GM23338 (cell line): ENCODE data around the gene AGTRAP. TPM values are rescaled to one million over a fixed set of nuclear protein-coding genes. Genes with fewer than 3 reads are reported as not detected.

Experiments used
- ATAC-seq: fragments of 200-7000 bp; cut with Tn5 transposase; 3 replicates; pipeline ENCODE4 v1.9.1; 2020
- DNase-seq: peaks from one replicate; pipeline ENCODE4 v3.0.0-alpha.2; 2015; ENCODE audit warnings: low spot score
- H2AFZ ChIP-seq: fragments of 200-600 bp; sonication (generic); 2 replicates; pipeline ENCODE4 v1.8.0; 2016; ENCODE audit warnings: antibody characterized with exemption, mild to moderate bottlenecking, moderate library complexity
- H3F3A ChIP-seq: fragments of 200-600 bp; sonication (generic); replicated peaks from 2 replicates; pipeline ENCODE4 v1.8.0; 2017; ENCODE audit warnings: antibody characterized with exemption, mixed run types, low read depth
- H3K27ac ChIP-seq: fragments of 200-600 bp; sonication (generic); 2 replicates; pipeline ENCODE4 v1.6.1; 2016; ENCODE audit warnings: low read depth
- H3K27me3 ChIP-seq: fragments of 200-600 bp; sonication (generic); 2 replicates; pipeline ENCODE4 v1.8.0; 2016; ENCODE audit warnings: mild to moderate bottlenecking, mixed run types, moderate library complexity; ENCODE audit not compliant: insufficient read depth
- H3K36me3 ChIP-seq: fragments of 200-600 bp; sonication (generic); 2 replicates; pipeline ENCODE4 v1.8.0; 2016; ENCODE audit warnings: mild to moderate bottlenecking; ENCODE audit not compliant: insufficient read depth
- H3K4me1 ChIP-seq: fragments of 200-600 bp; sonication (generic); 2 replicates; pipeline ENCODE4 v1.8.0; 2016; ENCODE audit warnings: mild to moderate bottlenecking, moderate library complexity; ENCODE audit not compliant: insufficient read depth
- H3K4me2 ChIP-seq: fragments of 200-600 bp; sonication (generic); 2 replicates; pipeline ENCODE4 v1.7.1; 2017; ENCODE audit warnings: mixed run types
- H3K4me3 ChIP-seq: fragments of 200-600 bp; sonication (generic); 2 replicates; pipeline ENCODE4 v1.6.1; 2016; ENCODE audit warnings: mixed run types
- H3K79me2 ChIP-seq: fragments of 200-600 bp; sonication (generic); replicated peaks from 2 replicates; pipeline ENCODE4 v1.8.0; 2017; ENCODE audit warnings: mild to moderate bottlenecking; ENCODE audit not compliant: insufficient read depth
- H3K9me2 ChIP-seq: fragments of 200-600 bp; sonication (generic); 2 replicates; pipeline ENCODE4 v1.8.0; 2017; ENCODE audit not compliant: insufficient read depth
- H4K20me1 ChIP-seq: fragments of 200-600 bp; sonication (generic); replicated peaks from 2 replicates; pipeline ENCODE4 v1.8.0; 2017; ENCODE audit warnings: mild to moderate bottlenecking; ENCODE audit not compliant: insufficient read depth
- H3K27ac Mint-ChIP-seq: 2 replicates; pipeline ENCODE4 v1.8.0; 2020; ENCODE audit warnings: inconsistent platforms, mild to moderate bottlenecking, moderate library complexity, mixed read lengths
- H3K27me3 Mint-ChIP-seq: 3 replicates; pipeline ENCODE4 v1.8.0; 2022; ENCODE audit warnings: low read depth, mild to moderate bottlenecking, moderate library complexity, mixed read lengths, inconsistent platforms; ENCODE audit not compliant: insufficient read depth, poor library complexity
- H3K36me3 Mint-ChIP-seq: 3 replicates; pipeline ENCODE4 v1.8.0; 2021; ENCODE audit warnings: low read depth, mild to moderate bottlenecking, inconsistent platforms, moderate library complexity, mixed read lengths
- H3K4me1 Mint-ChIP-seq: 3 replicates; pipeline ENCODE4 v1.8.0; 2020; ENCODE audit warnings: mild to moderate bottlenecking, inconsistent platforms, mixed read lengths
- H3K4me3 Mint-ChIP-seq: 3 replicates; pipeline ENCODE4 v1.8.0; 2021; ENCODE audit warnings: moderate library complexity, mild to moderate bottlenecking, inconsistent platforms, mixed read lengths
- H3K9me3 Mint-ChIP-seq: 3 replicates; pipeline ENCODE4 v1.8.0; 2020; ENCODE audit warnings: moderate library complexity, mild to moderate bottlenecking, inconsistent platforms, mixed read lengths
- CREB1 ChIP-seq: fragments of 250-450 bp; sonication (Bioruptor Pico); IDR thresholded peaks from 2 replicates; pipeline ENCODE4 v1.5.0; 2020; ENCODE audit warnings: low read depth, mild to moderate bottlenecking, moderate library complexity
- CTCF ChIP-seq, 2 experiments: fragments of 200-600 bp in 1 of 2; sonication (generic) in 1 of 2; conservative IDR thresholded peaks; 2 replicates each; pipeline versions ENCODE4 v1.5.1 to v1.6.1; 2016 to 2017; ENCODE audit warnings: antibody characterized with exemption in 2 of 2, low read depth in 2 of 2, mild to moderate bottlenecking in 2 of 2, moderate library complexity in 1 of 2
- ETS1 ChIP-seq: IDR thresholded peaks from 2 replicates; pipeline ENCODE4 v1.6.1; 2016; ENCODE audit warnings: antibody characterized with exemption
- EZH2 ChIP-seq: fragments of 200-600 bp; sonication (generic); IDR thresholded peaks from one replicate; pipeline ENCODE4 v1.8.0; 2017; ENCODE audit warnings: antibody characterized with exemption, mild to moderate bottlenecking, low read depth; ENCODE audit not compliant: unreplicated experiment
- EZH2phosphoT487 ChIP-seq: fragments of 200-600 bp; sonication (generic); IDR thresholded peaks from one replicate; pipeline ENCODE4 v1.8.1; 2018; ENCODE audit warnings: antibody characterized with exemption; ENCODE audit not compliant: unreplicated experiment
- JUNB ChIP-seq: IDR thresholded peaks from one replicate; pipeline ENCODE4 v1.6.1; 2016; ENCODE audit warnings: antibody characterized with exemption; ENCODE audit not compliant: unreplicated experiment
- NANOG ChIP-seq: IDR thresholded peaks from 2 replicates; pipeline ENCODE4 v1.6.1; 2016; ENCODE audit warnings: antibody characterized with exemption, borderline replicate concordance
- POLR2AphosphoS5 ChIP-seq: IDR thresholded peaks from 2 replicates; pipeline ENCODE4 v1.6.1; 2016; ENCODE audit warnings: antibody characterized with exemption, low read depth
- REST ChIP-seq: IDR thresholded peaks from one replicate; pipeline ENCODE4 v1.6.1; 2018; ENCODE audit warnings: antibody characterized with exemption; ENCODE audit not compliant: unreplicated experiment
- STAT1 ChIP-seq: IDR thresholded peaks from one replicate; pipeline ENCODE4 v1.6.1; 2016; ENCODE audit warnings: antibody characterized with exemption; ENCODE audit not compliant: unreplicated experiment
- ZNF114 ChIP-seq: fragments of 250-450 bp; sonication (Bioruptor Pico); IDR thresholded peaks from 2 replicates; pipeline ENCODE4 v1.5.0; 2020; ENCODE audit warnings: mild to moderate bottlenecking, moderate library complexity
- ZNF331 ChIP-seq: fragments of 250-450 bp; sonication (Bioruptor Pico); IDR thresholded peaks from 2 replicates; pipeline ENCODE4 v1.5.0; 2020; ENCODE audit warnings: low read depth, mild to moderate bottlenecking, moderate library complexity
- ZNF462 ChIP-seq: fragments of 250-450 bp; sonication (Bioruptor Pico); IDR thresholded peaks from 2 replicates; pipeline ENCODE4 v1.5.0; 2020; ENCODE audit warnings: mild to moderate bottlenecking, moderate library complexity
- polyA plus RNA-seq: library from polyadenylated mRNA; unstranded; fragments of >200 nt; fragmentation: Nextera tagmentation; extraction: Ambion mirVana; gene quantifications from 2 replicates; pipeline ENCODE4 v1.2.1, GENCODE V29; 2016
- total RNA-seq: library from RNA; depleted of rRNA; stranded (reverse); fragments of >200 nt; shearing (Covaris generic); gene quantifications from 2 replicates; pipeline ENCODE4 v1.2.3, GENCODE V29; 2014

Gene AGTRAP
- total and polyA plus RNA-seq, 2 experiments from 2014 or later = 79.4 to 102 TPM

GRCh38 chr1:11789126-11790067 lies 53.5 kb downstream of the AGTRAP start:
- Mint-ChIP-seq H3K9me3 (no peaks in the 10 kb centered on the region), H3K4me1 (peaks cover 33% of the 10 kb centered on the region), H3K27ac (no peak overlapping the region; the same call in 1 of the 2 replicates), H3K4me3 (no peak overlapping the region), H3K36me3 (peaks cover 12% of the 10 kb centered on the region; the same call in 2 of the 3 replicates), H3K27me3 (peaks cover 7% of the 10 kb centered on the region)
- Histone ChIP-seq H3K79me2 (no peaks in the 10 kb centered on the region), H3F3A (peaks cover 18% of the 10 kb centered on the region), H3K36me3 (no peaks in the 10 kb centered on the region), H3K4me2 (no peak overlapping the region), H2AFZ (no peak overlapping the region), H3K4me1 (peaks cover 37% of the 10 kb centered on the region), H3K4me3 (no peak overlapping the region), H3K27me3 (no peaks in the 10 kb centered on the region), H4K20me1 (no peaks in the 10 kb centered on the region), H3K27ac (0 out of 2 replicates have a peak overlapping the region, but pooled peaks have one; percentile 26), H3K9me2 (no peaks in the 10 kb centered on the region)
- DNase-seq (no peak), ATAC-seq (no peak)
- TF ChIP-seq STAT1 (no peak), REST (no peak), CTCF (conservative IDR thresholded peaks at IDR 0.05; ENCODE audit: low read depth in 2 of 2) (no peak), EZH2 (no peak), ZNF331 (CRISPR knock-in tag) (no peak), CREB1 (CRISPR knock-in tag) (no peak), POLR2AphosphoS5 (no peak), ZNF462 (CRISPR knock-in tag) (no peak), EZH2phosphoT487 (no peak), ZNF114 (CRISPR knock-in tag) (no peak), ETS1 (no peak), NANOG (no peak), JUNB (no peak)
